ENCODE results near the gene KLHDC8B. TPM values are rescaled to one million over a fixed set of nuclear protein-coding genes. Genes with fewer than 3 reads are reported as not detected.

KLHDC8B gene
- total RNA-seq, 1 experiment from 2014 or later = 13.5 TPM

DNA sequence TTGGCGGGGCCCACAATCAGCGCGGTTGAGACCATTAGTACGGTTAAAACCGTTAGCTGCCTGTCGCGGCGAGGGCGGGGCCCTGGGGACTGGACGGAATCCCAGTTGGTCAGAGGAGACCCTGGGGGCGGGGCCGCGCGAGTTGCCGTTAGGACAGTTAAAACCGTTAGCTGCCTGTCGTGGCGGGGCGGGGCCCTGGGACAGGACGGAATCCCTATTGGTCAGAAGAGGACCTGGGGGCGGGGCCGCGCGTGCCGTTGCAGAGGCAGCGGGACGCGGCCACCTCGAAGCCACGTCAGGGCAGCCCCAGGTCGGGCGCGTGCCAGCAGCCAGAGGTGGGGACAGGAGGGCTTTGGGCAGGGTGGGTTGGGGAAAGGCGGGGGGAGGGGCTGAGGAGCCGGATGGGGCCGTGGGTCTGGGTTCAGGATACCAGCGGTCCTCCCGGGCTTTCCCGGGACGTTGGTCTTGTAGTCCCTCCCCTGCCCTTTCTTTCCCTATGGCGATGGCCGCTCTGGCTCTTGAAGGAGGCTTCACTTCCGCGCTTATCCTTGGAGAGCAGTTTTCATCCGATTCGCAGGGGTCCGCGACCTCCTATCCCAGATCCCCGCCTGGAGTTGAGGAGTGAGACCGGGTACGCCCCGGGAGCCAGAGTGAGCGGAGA, 28.0 kb downstream of the KLHDC8B start:
- Histone ChIP-seq H2BK20ac (ENCODE audit: low read depth, low read length, poor library complexity, severe bottlenecking) (no peak overlapping the region), H2BK15ac (ENCODE audit: low read depth, low read length) (no peak overlapping the region), H3K14ac (ENCODE audit: insufficient read depth, low read length) (no peak overlapping the region), H3K27me3 (ENCODE audit: insufficient read depth, low read length) (no peaks in the 10 kb centered on the region), H3K56ac (ENCODE audit: insufficient read length, low read depth, low read length) (no peak overlapping the region), H2BK5ac (ENCODE audit: insufficient read length, low read length) (no peak overlapping the region), H2BK120ac (ENCODE audit: low read depth, low read length, poor library complexity, severe bottlenecking) (no peak overlapping the region), H2BK12ac (ENCODE audit: insufficient read length, low read depth, low read length) (no peak overlapping the region), H3K79me2 (ENCODE audit: insufficient read depth, low read length) (no peaks in the 10 kb centered on the region), H3K18ac (ENCODE audit: insufficient read length, low read depth, low read length) (no peak overlapping the region), H2AK5ac (ENCODE audit: insufficient read length, low read length) (no peak overlapping the region), H3T11ph (ENCODE audit: low read length) (no peak overlapping the region), H3K4me1 (ENCODE audit: insufficient read depth, low read length) (no peaks in the 10 kb centered on the region), H3K9ac (ENCODE audit: extremely low read depth, insufficient read length, low read length) (no peak overlapping the region), H3K4me2 (ENCODE audit: insufficient read depth, insufficient read length, low read length) (no peak overlapping the region), H4K8ac (replicated peaks; ENCODE audit: insufficient read length, low read depth, low read length) (no peak overlapping the region), H3K27ac (ENCODE audit: insufficient read length, low read depth, low read length) (no peak overlapping the region), H3K4ac (ENCODE audit: low read depth, low read length) (no peak overlapping the region), H3K23ac (ENCODE audit: insufficient read length, low read depth, low read length) (no peak overlapping the region), H3K9me3 (ENCODE audit: control insufficient read depth, low read depth, low read length) (no peaks in the 10 kb centered on the region), H3K23me2 (ENCODE audit: insufficient read length, low read depth, low read length, poor library complexity, severe bottlenecking) (no peaks in the 10 kb centered on the region), H3K79me1 (ENCODE audit: insufficient read depth, low read depth, low read length, poor library complexity, severe bottlenecking) (no peaks in the 10 kb centered on the region), H4K91ac (ENCODE audit: insufficient read length, low read depth, low read length) (no peak overlapping the region), H4K20me1 (ENCODE audit: control insufficient read depth, insufficient read depth, insufficient read length) (no peaks in the 10 kb centered on the region), H2AFZ (ENCODE audit: low read length) (no peak overlapping the region), H4K5ac (ENCODE audit: insufficient read length, low read depth, low read length) (no peak overlapping the region)
- Mint-ChIP-seq H3K9me3 (peaks cover 0 to 3% of the 10 kb centered on the region in 2 experiments; a peak in 1 of 5 replicates), H3K4me3 (no peak overlapping the region), H3K27ac (no peak overlapping the region), H3K4me1 (no peaks in the 10 kb centered on the region), H3K36me3 (ENCODE audit: insufficient read depth in 1 of 3, low read depth in 3 of 3) (no peaks in the 10 kb centered on the region), H3K27me3 (ENCODE audit: low read depth) (peaks cover 9% of the 10 kb centered on the region; the same call in 1 of the 2 replicates)
- peak; percentile 93 for DNase-seq
- TF ChIP-seq, protein P1, sequence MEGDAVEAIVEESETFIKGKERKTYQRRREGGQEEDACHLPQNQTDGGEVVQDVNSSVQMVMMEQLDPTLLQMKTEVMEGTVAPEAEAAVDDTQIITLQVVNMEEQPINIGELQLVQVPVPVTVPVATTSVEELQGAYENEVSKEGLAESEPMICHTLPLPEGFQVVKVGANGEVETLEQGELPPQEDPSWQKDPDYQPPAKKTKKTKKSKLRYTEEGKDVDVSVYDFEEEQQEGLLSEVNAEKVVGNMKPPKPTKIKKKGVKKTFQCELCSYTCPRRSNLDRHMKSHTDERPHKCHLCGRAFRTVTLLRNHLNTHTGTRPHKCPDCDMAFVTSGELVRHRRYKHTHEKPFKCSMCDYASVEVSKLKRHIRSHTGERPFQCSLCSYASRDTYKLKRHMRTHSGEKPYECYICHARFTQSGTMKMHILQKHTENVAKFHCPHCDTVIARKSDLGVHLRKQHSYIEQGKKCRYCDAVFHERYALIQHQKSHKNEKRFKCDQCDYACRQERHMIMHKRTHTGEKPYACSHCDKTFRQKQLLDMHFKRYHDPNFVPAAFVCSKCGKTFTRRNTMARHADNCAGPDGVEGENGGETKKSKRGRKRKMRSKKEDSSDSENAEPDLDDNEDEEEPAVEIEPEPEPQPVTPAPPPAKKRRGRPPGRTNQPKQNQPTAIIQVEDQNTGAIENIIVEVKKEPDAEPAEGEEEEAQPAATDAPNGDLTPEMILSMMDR (conservative IDR thresholded peaks at IDR 0.05) = no peak
- no CpG with 5 or more reads among the region's 53 CpGs for WGBS (ENCODE audit: extremely low coverage, insufficient read length, low lambda C conversion rate)
